ENCODE measurements around the gene GMDS. TPM values are rescaled to one million over a fixed set of nuclear protein-coding genes. Genes with fewer than 3 reads are reported as not detected.

The GMDS gene
- total and polyA plus RNA-seq, 2 donors (not counting 1 experiment from before 2014, with no cell fraction given), result 11.5 to 16.4 TPM

GRCh38 chr6:1806935-1807334 lies 438.5 kb downstream of the GMDS start:
- CTCF ChIA-PET, result no interaction called here

GRCh38 chr6:1802491-1803395 lies 442.7 kb downstream of the GMDS start:
- H3K4me3 ChIP-seq (ENCODE audit: control extremely low read depth in 1 of 5, extremely low read depth in 1 of 5, insufficient read depth in 1 of 5, low read depth in 2 of 5, low read length in 4 of 5), result no peak overlapping the region
- H3K9ac ChIP-seq (ENCODE audit: low read length), result no peak overlapping the region
- no peak overlapping the region for H2AFZ ChIP-seq (ENCODE audit: insufficient read depth, low read depth, low read length, poor library complexity, severe bottlenecking)
- WGBS (ENCODE audit: insufficient coverage), result 97% methylated on average over 6 of the region's 17 CpGs
- ATAC-seq (ENCODE audit: low read depth), result no peak
- Mint-ChIP-seq H3K27me3 (no peaks in the 10 kb centered on the region), H3K9me3 (ENCODE audit: insufficient read depth) (no peaks in the 10 kb centered on the region), H3K27ac (no peak overlapping the region), H3K4me1 (peaks cover 1% of the 10 kb centered on the region), H3K4me3 (no peak overlapping the region)
- ChIA-PET POLR2A (no interaction called here), CTCF (no interaction called here)
- no peaks in the 10 kb centered on the region for H3K36me3 ChIP-seq (replicated peaks in 1 of 2; ENCODE audit: control extremely low read depth in 1 of 2, control insufficient read depth in 1 of 2, extremely low read depth in 1 of 2, insufficient read depth in 2 of 2, low read length in 1 of 2)
- DNase-seq, result no peak
- no peaks in the 10 kb centered on the region for H3K79me2 ChIP-seq (ENCODE audit: control insufficient read depth, insufficient read depth, low read length)
- H3K27me3 ChIP-seq (replicated peaks in 1 of 4; ENCODE audit: control extremely low read depth in 1 of 4, control insufficient read depth in 3 of 4, insufficient read depth in 4 of 4, low read length in 3 of 4), result no peaks in the 10 kb centered on the region
- peaks cover 0 to under 1% of the 10 kb centered on the region in 2 donors for H3K4me1 ChIP-seq (ENCODE audit: control insufficient read depth in 2 of 2, insufficient read depth in 2 of 2, low read length in 2 of 2)
- no peak overlapping the region for H3K27ac ChIP-seq (ENCODE audit: low read length in 2 of 2)
- H4K20me1 ChIP-seq (ENCODE audit: control insufficient read depth, insufficient read depth, low read length, poor library complexity, severe bottlenecking), result no peaks in the 10 kb centered on the region
- no peaks in the 10 kb centered on the region for H3K9me3 ChIP-seq (ENCODE audit: control extremely low read depth in 1 of 3, control insufficient read depth in 2 of 3, insufficient read depth in 1 of 3, low read length in 2 of 3)
- no peak overlapping the region for H3K4me2 ChIP-seq (replicated peaks; ENCODE audit: low read depth, low read length, poor library complexity, severe bottlenecking)
- TF ChIP-seq, protein P1, sequence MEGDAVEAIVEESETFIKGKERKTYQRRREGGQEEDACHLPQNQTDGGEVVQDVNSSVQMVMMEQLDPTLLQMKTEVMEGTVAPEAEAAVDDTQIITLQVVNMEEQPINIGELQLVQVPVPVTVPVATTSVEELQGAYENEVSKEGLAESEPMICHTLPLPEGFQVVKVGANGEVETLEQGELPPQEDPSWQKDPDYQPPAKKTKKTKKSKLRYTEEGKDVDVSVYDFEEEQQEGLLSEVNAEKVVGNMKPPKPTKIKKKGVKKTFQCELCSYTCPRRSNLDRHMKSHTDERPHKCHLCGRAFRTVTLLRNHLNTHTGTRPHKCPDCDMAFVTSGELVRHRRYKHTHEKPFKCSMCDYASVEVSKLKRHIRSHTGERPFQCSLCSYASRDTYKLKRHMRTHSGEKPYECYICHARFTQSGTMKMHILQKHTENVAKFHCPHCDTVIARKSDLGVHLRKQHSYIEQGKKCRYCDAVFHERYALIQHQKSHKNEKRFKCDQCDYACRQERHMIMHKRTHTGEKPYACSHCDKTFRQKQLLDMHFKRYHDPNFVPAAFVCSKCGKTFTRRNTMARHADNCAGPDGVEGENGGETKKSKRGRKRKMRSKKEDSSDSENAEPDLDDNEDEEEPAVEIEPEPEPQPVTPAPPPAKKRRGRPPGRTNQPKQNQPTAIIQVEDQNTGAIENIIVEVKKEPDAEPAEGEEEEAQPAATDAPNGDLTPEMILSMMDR (IDR thresholded peaks at IDR 0.05), result no peak
- TF ChIP-seq EZH2 (IDR thresholded peaks at IDR 0.05; ENCODE audit: borderline replicate concordance, insufficient read depth, low read depth, low read length, poor library complexity, severe bottlenecking), result no peak
- intact Hi-C loops (cut with micrococcal nuclease), result no loop called here

More at GRCh38 chr6:1806935-1807334, 438.5 kb downstream of the GMDS start:
- no peak overlapping the region for H3K4me3 ChIP-seq (ENCODE audit: control extremely low read depth in 1 of 5, extremely low read depth in 1 of 5, insufficient read depth in 1 of 5, low read depth in 2 of 5, low read length in 4 of 5)
- TF ChIP-seq EZH2 (IDR thresholded peaks at IDR 0.05; ENCODE audit: borderline replicate concordance, insufficient read depth, low read depth, low read length, poor library complexity, severe bottlenecking), result no peak
- TF ChIP-seq, protein P1 (IDR thresholded peaks at IDR 0.05), result no peak
- no peaks in the 10 kb centered on the region for H3K4me1 Mint-ChIP-seq
- H3K27ac ChIP-seq (ENCODE audit: low read length in 2 of 2), result no peak overlapping the region
- no peak overlapping the region for H3K9ac ChIP-seq (ENCODE audit: low read length)
- POLR2A ChIA-PET, result no interaction called here
- H3K36me3 ChIP-seq (replicated peaks in 1 of 2; ENCODE audit: control extremely low read depth in 1 of 2, control insufficient read depth in 1 of 2, extremely low read depth in 1 of 2, insufficient read depth in 2 of 2, low read length in 1 of 2), result no peaks in the 10 kb centered on the region
- no peak overlapping the region for H2AFZ ChIP-seq (ENCODE audit: insufficient read depth, low read depth, low read length, poor library complexity, severe bottlenecking)
- H3K4me1 ChIP-seq (ENCODE audit: control insufficient read depth in 2 of 2, insufficient read depth in 2 of 2, low read length in 2 of 2), result no peaks in the 10 kb centered on the region
- no peaks in the 10 kb centered on the region for H3K9me3 Mint-ChIP-seq (ENCODE audit: insufficient read depth)
- H3K9me3 ChIP-seq (ENCODE audit: control extremely low read depth in 1 of 3, control insufficient read depth in 2 of 3, insufficient read depth in 1 of 3, low read length in 2 of 3), result no peaks in the 10 kb centered on the region
- no peak for DNase-seq
- H3K27me3 Mint-ChIP-seq, result no peaks in the 10 kb centered on the region
- intact Hi-C loops (cut with micrococcal nuclease), result no loop called here
- H3K79me2 ChIP-seq (ENCODE audit: control insufficient read depth, insufficient read depth, low read length), result no peaks in the 10 kb centered on the region
- 100% methylated on average over 3 of the region's 6 CpGs for WGBS (ENCODE audit: insufficient coverage)
- H3K27me3 ChIP-seq (replicated peaks in 1 of 4; ENCODE audit: control extremely low read depth in 1 of 4, control insufficient read depth in 3 of 4, insufficient read depth in 4 of 4, low read length in 3 of 4), result no peaks in the 10 kb centered on the region
- no peak for ATAC-seq (ENCODE audit: low read depth)
- no peak overlapping the region for H3K4me3 Mint-ChIP-seq
- no peak overlapping the region for H3K4me2 ChIP-seq (replicated peaks; ENCODE audit: low read depth, low read length, poor library complexity, severe bottlenecking)
- no peak overlapping the region for H3K27ac Mint-ChIP-seq
- H4K20me1 ChIP-seq (ENCODE audit: control insufficient read depth, insufficient read depth, low read length, poor library complexity, severe bottlenecking), result no peaks in the 10 kb centered on the region
